PC-3 (cell line): ENCODE measurements around the gene RAB23. TPM values are rescaled to one million over a fixed set of nuclear protein-coding genes. Genes with fewer than 3 reads are reported as not detected.

Experiments
- ATAC-seq: fragments of 200-7000 bp; cut with Tn5 transposase; 2 replicates; pipeline ENCODE4 v1.9.1; 2020; ENCODE audit warnings: mild to moderate bottlenecking, moderate library complexity
- BruUV-seq: library from RNA; stranded (reverse); fragments of 400-500 nt; replicated peaks from 2 replicates; lab custom pipeline; 2021; lab: Mats Ljungman, UMichigan
- CTCF ChIA-PET: fragments of 300-600 bp; sonication (Branson Sonifier 250); formaldehyde crosslinking; loops from one replicate; lab custom pipeline; 2022; ENCODE audit warnings: antibody characterized with exemption; lab: Charles Lee
- POLR2A ChIA-PET: fragments of 300-600 bp; sonication (Branson Sonifier 250); formaldehyde crosslinking; loops from one replicate; lab custom pipeline; 2022; ENCODE audit warnings: antibody characterized with exemption; ENCODE audit not compliant: unreplicated experiment; lab: Charles Lee
- DNase-seq: peaks from one replicate; pipeline ENCODE4 v3.0.0-alpha.2; 2015
- H2AFZ ChIP-seq: fragments of 300-600 bp; sonication (generic); 2 replicates; pipeline ENCODE4 v1.6.0; 2016; ENCODE audit warnings: antibody characterized with exemption, low read length
- H3F3A ChIP-seq: fragments of 300-600 bp; sonication (generic); one replicate; pipeline ENCODE4 v1.6.0; 2017; ENCODE audit warnings: antibody characterized with exemption, low read length, control low read depth, mild to moderate bottlenecking; ENCODE audit not compliant: unreplicated experiment
- H3K27ac ChIP-seq: fragments of 300-600 bp; sonication (generic); 2 replicates; pipeline ENCODE4 v1.5.1; 2016; ENCODE audit warnings: mild to moderate bottlenecking, low read length
- H3K27me3 ChIP-seq: fragments of 300-600 bp; sonication (generic); 2 replicates; pipeline ENCODE4 v1.6.1; 2016; ENCODE audit warnings: low read length, mixed read lengths
- H3K36me3 ChIP-seq: fragments of 300-600 bp; sonication (generic); 2 replicates; pipeline ENCODE4 v1.6.1; 2016; ENCODE audit warnings: low read depth, mixed run types, low read length, mixed read lengths
- H3K4me1 ChIP-seq: fragments of 300-600 bp; sonication (generic); 2 replicates; pipeline ENCODE4 v1.5.1; 2016; ENCODE audit warnings: low read length; ENCODE audit not compliant: insufficient read depth
- H3K4me2 ChIP-seq: fragments of 300-600 bp; sonication (generic); 2 replicates; pipeline ENCODE4 v1.6.0; 2016; ENCODE audit warnings: low read length
- H3K4me3 ChIP-seq: fragments of 300-600 bp; sonication (generic); 2 replicates; pipeline ENCODE4 v1.5.1; 2016; ENCODE audit warnings: mild to moderate bottlenecking, low read length, mixed read lengths
- H3K79me2 ChIP-seq: fragments of 300-600 bp; sonication (generic); 2 replicates; pipeline ENCODE4 v1.6.1; 2017; ENCODE audit warnings: low read length, mixed read lengths
- H3K9ac ChIP-seq: fragments of 300-600 bp; sonication (generic); 2 replicates; pipeline ENCODE4 v1.6.0; 2016; ENCODE audit warnings: mild to moderate bottlenecking, low read length
- H3K9me2 ChIP-seq: fragments of 300-600 bp; sonication (generic); replicated peaks from 2 replicates; pipeline ENCODE4 v1.6.1; 2016; ENCODE audit warnings: mixed run types, low read length, mixed read lengths
- H3K9me3 ChIP-seq: fragments of 300-600 bp; sonication (generic); 2 replicates; pipeline ENCODE4 v1.6.1; 2016; ENCODE audit warnings: low read length, mixed read lengths
- H4K20me1 ChIP-seq: fragments of 300-600 bp; sonication (generic); 2 replicates; pipeline ENCODE4 v1.6.1; 2016; ENCODE audit warnings: low read length, mixed read lengths
- CTCF ChIP-seq: fragments of 300-600 bp; sonication (generic); conservative IDR thresholded peaks from 2 replicates; pipeline ENCODE4 v1.5.1; 2017; ENCODE audit warnings: antibody characterized with exemption, low read depth, mild to moderate bottlenecking, low read length
- EZH2 ChIP-seq: fragments of 300-600 bp; sonication (generic); IDR thresholded peaks from one replicate; pipeline ENCODE4 v1.6.1; 2017; ENCODE audit warnings: antibody characterized with exemption, mild to moderate bottlenecking, low read length; ENCODE audit not compliant: unreplicated experiment
- EZH2phosphoT487 ChIP-seq: fragments of 300-600 bp; sonication (generic); IDR thresholded peaks from 2 replicates; pipeline ENCODE4 v1.6.1; 2018; ENCODE audit warnings: mild to moderate bottlenecking, antibody characterized with exemption, low read length, borderline replicate concordance
- intact Hi-C: fragments of 100-400 bp; cut with micrococcal nuclease; formaldehyde crosslinking; loops from 2 replicates; pipeline ENCODE4 v1.9.0; 2023
- total RNA-seq: library from RNA; depleted of rRNA; stranded (reverse); fragments of >200 nt; gene quantifications from 2 replicates; pipeline ENCODE4 v1.2.3, GENCODE V29; 2014

Gene RAB23
- total RNA-seq, 1 experiment from 2014 or later, result 11.2 TPM

GRCh38 chr6:57252975-57253374, 30.9 kb upstream of the RAB23 start:
- H3F3A ChIP-seq, result no peaks in the 10 kb centered on the region
- ATAC-seq (peak; percentile 90), DNase-seq (peak; percentile 52)
- no peak overlapping the region for H3K4me3 ChIP-seq
- H3K36me3 ChIP-seq, result no peaks in the 10 kb centered on the region
- ChIA-PET CTCF (interaction anchor here (0.7 kb wide), 1 partner anchor 9 kb away, joined by 3 read pairs; no protein-coding TSS in a partner anchor), POLR2A (interaction anchor here (0.6 kb wide), 1 partner anchor 510 kb away, joined by 8 read pairs; no protein-coding TSS in a partner anchor)
- no peaks in the 10 kb centered on the region for H3K9me3 ChIP-seq
- H3K9me2 ChIP-seq, result no peaks in the 10 kb centered on the region
- peaks cover 8% of the 10 kb centered on the region for H3K4me1 ChIP-seq
- H4K20me1 ChIP-seq, result no peaks in the 10 kb centered on the region
- BruUV-seq, result no TSS peak
- no peak overlapping the region for H2AFZ ChIP-seq
- H3K27ac ChIP-seq, result no peak overlapping the region
- H3K27me3 ChIP-seq, result no peaks in the 10 kb centered on the region
- TF ChIP-seq EZH2phosphoT487 (no peak), EZH2 (no peak), CTCF (no peak)
- no peak overlapping the region for H3K9ac ChIP-seq
- intact Hi-C loops, result no loop called here
- H3K79me2 ChIP-seq, result no peaks in the 10 kb centered on the region
- peak overlapping the region; percentile 27; the same call in 1 of the 2 replicates for H3K4me2 ChIP-seq

- Histone ChIP-seq H3K27me3 (no peaks in the 10 kb centered on the region), H3K4me1 (peaks cover 8% of the 10 kb centered on the region), H3K9ac (no peak overlapping the region), H3F3A (no peaks in the 10 kb centered on the region), H2AFZ (no peak overlapping the region), H3K9me2 (no peaks in the 10 kb centered on the region), H3K27ac (no peak overlapping the region), H3K79me2 (no peaks in the 10 kb centered on the region), H3K4me3 (no peak overlapping the region), H3K36me3 (no peaks in the 10 kb centered on the region), H3K9me3 (no peaks in the 10 kb centered on the region), H4K20me1 (no peaks in the 10 kb centered on the region), H3K4me2 (no peak overlapping the region)
- intact Hi-C loops, result no loop called here
- no TSS peak for BruUV-seq
- TF ChIP-seq EZH2phosphoT487 (no peak), EZH2 (no peak), CTCF (no peak)
- CTCF ChIA-PET, result no interaction called here
- DNase-seq, result no peak
- no peak for ATAC-seq
- POLR2A ChIA-PET, result no interaction called here
These were observed 30.0 kb upstream of the RAB23 start for GRCh38 chr6:57252137-57252536.

DNA sequence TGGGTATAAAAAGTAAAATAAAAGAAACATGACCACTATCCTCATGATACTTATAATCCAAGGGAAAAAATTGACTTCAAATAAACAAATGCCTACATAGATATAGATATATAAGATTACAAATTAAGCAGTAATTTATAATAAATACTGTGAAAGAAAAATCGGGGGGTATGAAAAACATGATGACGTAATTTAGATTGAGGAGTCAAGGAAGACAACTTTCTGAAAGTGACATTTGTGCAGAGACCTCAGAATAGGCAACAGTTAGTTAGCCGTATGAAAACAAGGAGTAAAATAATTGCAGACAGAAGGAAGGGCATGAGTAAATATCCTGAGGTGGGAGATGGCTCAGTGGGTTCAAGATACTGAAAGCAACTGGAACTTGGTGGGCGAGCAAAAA, 28.2 kb upstream of the RAB23 start:
- POLR2A ChIA-PET, result no interaction called here
- Histone ChIP-seq H2AFZ (no peak overlapping the region), H3K9me3 (no peaks in the 10 kb centered on the region), H3K4me3 (no peak overlapping the region), H3K27me3 (no peaks in the 10 kb centered on the region), H4K20me1 (no peaks in the 10 kb centered on the region), H3K4me1 (peaks cover 15% of the 10 kb centered on the region), H3K27ac (no peak overlapping the region), H3K4me2 (no peak overlapping the region), H3K9ac (no peak overlapping the region), H3K36me3 (no peaks in the 10 kb centered on the region), H3K9me2 (no peaks in the 10 kb centered on the region), H3K79me2 (no peaks in the 10 kb centered on the region), H3F3A (no peaks in the 10 kb centered on the region)
- no TSS peak for BruUV-seq
- no peak for DNase-seq
- CTCF ChIA-PET, result no interaction called here
- no peak for TF ChIP-seq EZH2
- TF ChIP-seq CTCF, result no peak
- no peak for TF ChIP-seq EZH2phosphoT487
- intact Hi-C loops, result no loop called here
- no peak for ATAC-seq
